GM21576 (cell line): ENCODE data around the gene MAP4.

ENCODE experiments used
- ATAC-seq: cut with Tn5 transposase; IDR thresholded peaks from one replicate; pipeline ENCODE4 v1.9.1; 2021; ENCODE audit warnings: mild to moderate bottlenecking, moderate library complexity; ENCODE audit not compliant: unreplicated experiment

Gene MAP4

GRCh38 chr3:47974974-47975470, 41.2 kb downstream of the MAP4 start:
- ATAC-seq: no peak

GRCh38 chr3:47971081-47971480, 45.1 kb downstream of the MAP4 start:
- ATAC-seq: no peak

- no peak for ATAC-seq
Observed at GRCh38 chr3:47964740-47965139, 51.5 kb downstream of the MAP4 start.

GRCh38 chr3:47961815-47962606, 54.2 kb downstream of the MAP4 start:
- no peak for ATAC-seq

GRCh38 chr3:47961036-47961435, 55.2 kb downstream of the MAP4 start:
- no peak for ATAC-seq

GRCh38 chr3:47956521-47956920, 59.7 kb downstream of the MAP4 start:
- ATAC-seq: no peak

GRCh38 chr3:47954567-47954966, 61.6 kb downstream of the MAP4 start:
- ATAC-seq: no peak

GRCh38 chr3:47950453-47951169, 65.6 kb downstream of the MAP4 start:
- no peak for ATAC-seq

- no peak for ATAC-seq
Observed at GRCh38 chr3:47949979-47950378, 66.2 kb downstream of the MAP4 start.

GRCh38 chr3:47940232-47940631, 76.0 kb downstream of the MAP4 start:
- no peak for ATAC-seq

GRCh38 chr3:47932421-47932820, 83.8 kb downstream of the MAP4 start:
- no peak for ATAC-seq

GRCh38 chr3:47930979-47931378, 85.2 kb downstream of the MAP4 start:
- no peak for ATAC-seq

- ATAC-seq: no peak
Observed at GRCh38 chr3:47916696-47917095, 99.5 kb downstream of the MAP4 start.

- no peak for ATAC-seq
Observed at GRCh38 chr3:47916201-47916600, 100.0 kb downstream of the MAP4 start.

GRCh38 chr3:47912006-47912504, 104.2 kb downstream of the MAP4 start:
- no peak for ATAC-seq

GRCh38 chr3:47910777-47911440, 105.3 kb downstream of the MAP4 start:
- ATAC-seq: no peak

- no peak for ATAC-seq
Observed at GRCh38 chr3:47910233-47910632, 106.0 kb downstream of the MAP4 start.

GRCh38 chr3:47909607-47910006, 106.6 kb downstream of the MAP4 start:
- no peak for ATAC-seq

- ATAC-seq: no peak
Observed at GRCh38 chr3:47908744-47909143, 107.5 kb downstream of the MAP4 start.

- ATAC-seq: no peak
Observed at GRCh38 chr3:47907784-47908183, 108.4 kb downstream of the MAP4 start.

- ATAC-seq: no peak
Observed at GRCh38 chr3:47902746-47903145, 113.5 kb downstream of the MAP4 start.
